GM19455 (cell line): ENCODE data around the gene STK11IP.

Source experiments
- ATAC-seq: cut with Tn5 transposase; IDR thresholded peaks from one replicate; pipeline ENCODE4 v1.9.1; 2021; ENCODE audit not compliant: unreplicated experiment

The STK11IP gene

GRCh38 chr2:219562049-219563020, 35.3 kb upstream of the STK11IP start:
- ATAC-seq: no peak

- no peak for ATAC-seq
Measured at GRCh38 chr2:219563271-219563928, 34.3 kb upstream of the STK11IP start.

DNA sequence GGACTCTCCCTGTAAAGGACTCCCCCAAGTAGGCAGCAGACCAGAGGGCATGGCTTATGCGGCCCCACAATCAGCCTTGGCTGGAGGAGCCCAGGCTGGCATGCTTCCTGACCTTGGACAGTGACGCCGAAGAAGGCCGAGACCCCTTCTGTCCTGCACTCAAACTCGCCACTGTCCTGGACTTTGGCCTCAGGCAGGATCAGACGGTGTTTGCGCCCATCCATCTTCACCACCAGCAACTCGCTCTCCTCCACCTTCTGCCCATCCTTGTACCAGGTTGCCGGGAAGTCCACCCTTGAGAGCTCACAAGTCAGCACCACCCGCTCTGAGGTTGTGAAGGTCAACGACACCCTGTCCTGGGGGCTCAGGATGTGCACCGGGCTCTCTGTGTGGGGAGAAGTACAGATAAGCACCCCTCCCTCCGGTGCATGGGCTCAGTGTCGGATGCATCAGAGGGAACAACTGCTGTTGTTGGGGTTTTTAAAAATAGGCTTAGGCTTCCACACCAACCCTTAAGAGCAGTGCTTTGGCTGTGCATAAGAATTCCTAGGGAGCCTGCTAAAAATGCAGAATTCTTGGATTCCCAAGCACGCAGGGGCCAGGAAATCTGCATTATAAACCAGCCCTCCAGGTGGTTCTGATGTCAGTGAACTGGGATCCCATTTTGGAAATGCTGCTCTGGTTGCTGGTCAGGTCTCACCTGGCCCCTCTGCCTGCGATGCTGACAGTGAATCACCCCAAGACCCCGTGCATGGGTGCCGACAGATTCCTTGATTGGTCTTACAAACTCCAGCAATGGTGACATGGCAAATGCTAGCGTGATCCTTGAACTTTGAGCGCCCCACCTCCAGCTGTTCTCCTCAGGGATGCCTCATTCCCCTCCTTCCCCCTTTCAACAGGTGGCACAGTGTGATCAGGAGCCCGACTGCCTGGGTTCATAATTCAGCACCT, 32.3 kb upstream of the STK11IP start:
- no peak for ATAC-seq

DNA sequence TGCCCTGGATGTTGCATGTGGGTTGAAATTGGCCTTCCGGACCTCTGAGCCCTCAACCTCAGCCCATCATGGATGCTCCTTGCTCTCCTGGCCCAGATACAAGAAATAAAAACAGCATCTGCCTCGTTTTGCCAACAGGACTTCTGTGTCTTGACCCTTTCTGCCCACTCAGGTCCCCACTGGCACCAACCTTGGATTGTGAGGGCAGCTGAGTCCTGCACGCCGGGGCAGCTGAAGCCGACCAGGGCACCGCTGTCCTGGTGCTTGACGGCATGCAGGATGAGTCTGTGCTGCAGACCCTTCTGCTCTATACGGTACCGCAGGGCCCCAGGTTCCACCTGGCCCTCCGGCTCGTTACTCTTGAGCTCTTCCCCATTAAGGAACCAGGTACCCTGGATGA, 31.0 kb upstream of the STK11IP start:
- no peak for ATAC-seq

- ATAC-seq: no peak
Measured at GRCh38 chr2:219567131-219567530, 30.5 kb upstream of the STK11IP start.

DNA sequence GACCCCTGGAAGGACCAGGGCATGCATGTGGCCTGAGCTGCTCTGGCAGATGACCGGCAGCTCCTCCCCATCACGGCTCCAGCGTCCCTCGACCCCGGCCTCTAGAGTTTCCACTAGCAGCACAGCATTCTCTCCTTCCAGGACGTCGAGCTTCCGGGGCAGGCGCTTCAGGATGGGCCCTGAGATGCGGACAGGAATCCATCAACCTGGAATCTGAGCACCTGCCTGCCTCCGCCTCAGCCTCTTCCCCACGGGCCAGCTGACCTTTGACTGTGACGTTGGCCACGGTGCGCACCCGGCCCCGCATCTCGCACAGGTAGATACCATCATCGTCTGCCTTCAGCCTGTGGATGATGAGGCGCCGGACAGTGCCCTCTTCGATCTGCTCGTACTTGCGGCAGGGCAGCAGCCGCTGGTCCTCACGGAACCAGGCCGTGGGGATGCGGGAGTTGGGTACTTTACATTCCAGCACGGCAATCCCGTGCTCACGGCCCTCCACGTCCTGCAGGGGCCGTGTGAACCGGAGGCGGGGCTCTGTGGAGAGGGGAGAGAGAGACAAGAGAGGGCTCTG, 29.8 kb upstream of the STK11IP start:
- ATAC-seq: no peak

- no peak for ATAC-seq
Measured at GRCh38 chr2:219569041-219569440, 28.6 kb upstream of the STK11IP start.

DNA sequence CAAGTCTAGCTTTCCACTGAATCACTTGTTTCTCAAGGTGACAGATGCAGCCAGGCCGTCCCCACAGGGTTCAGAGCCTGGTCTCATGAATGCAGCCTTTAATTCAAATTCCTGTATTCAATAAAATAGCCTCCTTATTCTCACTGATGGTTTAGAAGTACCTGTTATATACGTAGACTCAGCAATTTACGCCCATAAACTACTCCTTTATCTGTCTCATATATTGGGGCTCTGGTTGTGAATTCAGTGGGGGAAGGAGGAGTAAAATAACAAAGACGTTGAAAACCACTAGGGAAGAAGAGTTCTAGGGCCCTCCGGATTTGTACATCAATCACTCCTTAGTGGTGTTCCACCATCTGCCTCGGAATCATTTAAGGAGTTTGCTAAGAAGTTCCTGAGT, 28.0 kb upstream of the STK11IP start:
- ATAC-seq: no peak

- ATAC-seq: no peak
Measured at GRCh38 chr2:219570194-219570923, 27.3 kb upstream of the STK11IP start.

GRCh38 chr2:219570924-219571310, 26.7 kb upstream of the STK11IP start:
- ATAC-seq: no peak

- ATAC-seq: no peak
Measured at GRCh38 chr2:219571311-219572236, 26.1 kb upstream of the STK11IP start, which contains the start of gene OBSL1. TSS of gene OBSL1 (minus strand) at chr2:219571539. CDS start at chr2:219571232, 307 bp downstream.

GRCh38 chr2:219572237-219573001, 25.2 kb upstream of the STK11IP start, which contains the start of gene INHA:
TSS of gene INHA (plus strand) at chr2:219572310. CDS start at chr2:219572375, 65 bp downstream.
- ATAC-seq: no peak

GRCh38 chr2:219573166-219573565, 24.5 kb upstream of the STK11IP start:
- ATAC-seq: no peak

DNA sequence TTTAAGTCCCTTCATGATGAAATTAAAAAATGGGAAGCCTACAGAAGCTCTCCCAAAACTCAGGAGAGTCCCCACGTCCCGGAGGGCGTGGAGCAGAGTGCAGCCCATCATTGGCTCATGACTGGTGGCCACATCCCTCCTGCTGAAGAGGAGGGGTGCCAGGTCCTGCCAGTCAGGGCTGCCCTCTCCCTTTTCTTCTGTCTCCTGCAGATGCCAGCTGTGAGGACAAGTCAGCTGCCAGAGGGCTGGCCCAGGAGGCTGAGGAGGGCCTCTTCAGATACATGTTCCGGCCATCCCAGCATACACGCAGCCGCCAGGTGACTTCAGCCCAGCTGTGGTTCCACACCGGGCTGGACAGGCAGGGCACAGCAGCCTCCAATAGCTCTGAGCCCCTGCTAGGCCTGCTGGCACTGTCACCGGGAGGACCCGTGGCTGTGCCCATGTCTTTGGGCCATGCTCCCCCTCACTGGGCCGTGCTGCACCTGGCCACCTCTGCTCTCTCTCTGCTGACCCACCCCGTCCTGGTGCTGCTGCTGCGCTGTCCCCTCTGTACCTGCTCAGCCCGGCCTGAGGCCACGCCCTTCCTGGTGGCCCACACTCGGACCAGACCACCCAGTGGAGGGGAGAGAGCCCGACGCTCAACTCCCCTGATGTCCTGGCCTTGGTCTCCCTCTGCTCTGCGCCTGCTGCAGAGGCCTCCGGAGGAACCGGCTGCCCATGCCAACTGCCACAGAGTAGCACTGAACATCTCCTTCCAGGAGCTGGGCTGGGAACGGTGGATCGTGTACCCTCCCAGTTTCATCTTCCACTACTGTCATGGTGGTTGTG, 23.0 kb upstream of the STK11IP start:
- no peak for ATAC-seq

DNA sequence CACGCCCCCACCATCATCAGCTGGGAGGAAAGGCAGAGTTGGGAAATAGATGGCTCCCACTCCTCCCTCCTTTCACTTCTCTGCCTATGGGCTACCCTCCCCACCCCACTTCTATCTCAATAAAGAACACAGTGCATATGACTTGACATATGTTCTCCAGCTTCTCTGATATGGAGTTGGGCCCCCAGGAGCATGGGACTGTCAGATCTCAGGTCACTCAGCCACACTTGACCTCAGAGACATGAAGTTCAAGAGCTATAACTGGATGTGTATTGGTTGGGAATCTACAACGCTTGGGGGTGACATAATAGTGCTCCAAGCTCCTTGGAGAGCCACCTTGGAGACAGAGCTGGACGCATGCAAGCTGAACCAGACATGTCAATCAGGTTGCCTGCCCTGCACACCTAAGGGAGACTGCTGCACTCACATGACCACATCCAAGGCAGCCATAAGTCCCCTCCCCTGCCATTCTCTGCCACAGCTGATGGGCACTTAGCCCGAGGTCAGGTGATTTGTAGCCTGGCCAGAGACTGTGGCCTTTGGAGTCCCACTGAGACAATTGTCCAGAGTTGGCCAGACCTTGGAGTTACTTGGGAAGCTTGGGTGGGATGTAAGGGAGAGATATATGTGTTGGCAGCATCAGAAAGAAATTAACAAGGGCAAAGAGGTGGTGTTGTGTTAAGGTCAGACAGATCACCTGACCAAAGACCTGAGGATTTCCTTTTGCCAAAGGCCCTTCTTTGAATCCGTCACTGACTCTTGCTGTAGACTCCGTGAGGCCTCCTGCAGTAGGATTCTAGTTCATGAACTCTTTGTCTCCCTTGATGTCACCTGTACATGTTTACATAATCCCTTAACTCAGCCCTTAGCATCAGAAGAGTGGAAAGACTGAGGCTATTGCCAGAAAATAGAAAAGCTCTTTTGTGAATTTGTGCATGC, 21.8 kb upstream of the STK11IP start:
- ATAC-seq: no peak
